GM20000 (cell line): ENCODE results near the gene PTPRT.

ENCODE experiments used
- DNase-seq: peaks from one replicate; pipeline ENCODE4 v3.0.0; 2012; ENCODE audit warnings: low spot score
- CTCF ChIP-seq: IDR thresholded peaks from 2 replicates; pipeline ENCODE4 v1.5.1; 2012; ENCODE audit warnings: mild to moderate bottlenecking, control low read depth; ENCODE audit errors: extremely low read depth, missing control alignments

PTPRT gene

DNA sequence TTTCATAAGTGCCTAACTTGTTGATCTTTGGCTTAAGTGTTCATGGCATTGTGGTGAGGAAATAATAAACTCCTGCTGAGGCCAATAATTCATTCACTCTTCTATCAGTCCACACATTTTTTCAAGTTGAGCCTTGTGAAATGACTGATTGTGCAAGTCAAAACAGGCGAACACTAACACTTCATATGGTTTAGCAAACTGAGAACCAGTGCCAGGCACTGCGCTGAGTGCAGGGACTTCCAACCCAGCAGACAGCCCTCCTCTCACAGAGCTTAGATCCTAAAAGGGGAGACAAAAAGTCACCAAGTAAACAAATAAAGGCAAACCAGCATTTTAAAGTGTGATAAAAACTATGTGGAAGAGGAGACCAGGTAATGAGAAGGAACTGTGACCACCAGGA, 435.0 kb downstream of the PTPRT start:
- no peak for DNase-seq
- TF ChIP-seq CTCF = no peak

DNA sequence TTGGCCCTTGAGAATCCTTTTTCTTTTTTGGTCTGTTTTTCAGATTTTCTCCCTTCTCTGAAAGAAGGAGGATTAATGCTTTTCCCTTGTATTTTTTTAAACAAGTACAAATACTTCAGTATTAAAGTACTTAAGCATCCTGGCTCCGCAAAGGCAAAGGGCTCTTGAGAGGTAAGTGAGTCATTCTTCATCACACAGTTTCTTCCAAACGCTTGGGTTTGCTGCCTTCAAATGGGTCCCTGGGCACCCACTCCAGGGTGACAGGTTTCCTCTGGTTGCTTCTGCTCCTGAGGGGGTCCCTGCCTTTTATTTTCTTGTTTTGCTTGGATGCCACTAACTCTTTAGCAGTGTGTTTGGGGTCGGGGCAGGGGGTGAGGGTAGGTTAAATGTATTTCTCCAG, 437.1 kb downstream of the PTPRT start:
- no peak for TF ChIP-seq CTCF
- DNase-seq = no peak

GRCh38 chr20:42749556-42749955, 440.1 kb downstream of the PTPRT start:
- no peak for TF ChIP-seq CTCF
- no peak for DNase-seq

GRCh38 chr20:42747765-42748411, 441.8 kb downstream of the PTPRT start:
- TF ChIP-seq CTCF = no peak

DNA sequence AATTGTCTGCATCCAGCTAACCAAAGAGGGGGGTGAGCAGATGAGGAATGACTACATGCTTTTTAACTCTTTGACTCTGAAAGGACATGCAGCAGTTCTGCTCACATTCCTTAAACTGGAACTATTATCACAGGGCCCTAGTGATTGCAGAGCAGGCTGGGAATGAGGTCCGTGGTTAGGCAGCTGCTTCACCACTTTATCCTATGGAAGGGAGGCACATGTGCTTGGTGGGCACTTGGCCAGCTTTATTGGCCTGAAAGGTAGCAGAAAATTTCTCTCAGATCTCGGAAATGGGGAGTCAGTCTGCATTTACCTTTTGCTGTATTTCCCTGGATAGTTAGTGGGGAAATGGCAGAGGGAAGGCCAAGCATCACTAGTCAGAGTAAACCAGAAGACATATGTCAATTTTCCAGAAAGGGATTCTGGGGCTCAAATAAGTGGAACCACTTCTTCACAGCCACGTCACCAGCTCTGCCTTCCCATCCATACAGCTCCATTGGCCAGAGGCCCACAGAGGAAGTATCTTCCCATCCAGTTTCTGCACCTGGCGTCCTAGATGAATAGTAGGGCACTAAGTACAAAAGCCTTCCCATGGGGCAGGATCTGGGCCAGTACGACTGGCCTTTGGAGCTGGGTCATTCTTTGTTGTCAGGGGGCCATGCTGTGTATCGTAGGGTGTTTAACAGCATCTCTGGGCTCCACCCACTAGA, 444.8 kb downstream of the PTPRT start:
- no peak for TF ChIP-seq CTCF
- DNase-seq = no peak

More at GRCh38 chr20:42747765-42748411, 441.8 kb downstream of the PTPRT start:
- DNase-seq = no peak

DNA sequence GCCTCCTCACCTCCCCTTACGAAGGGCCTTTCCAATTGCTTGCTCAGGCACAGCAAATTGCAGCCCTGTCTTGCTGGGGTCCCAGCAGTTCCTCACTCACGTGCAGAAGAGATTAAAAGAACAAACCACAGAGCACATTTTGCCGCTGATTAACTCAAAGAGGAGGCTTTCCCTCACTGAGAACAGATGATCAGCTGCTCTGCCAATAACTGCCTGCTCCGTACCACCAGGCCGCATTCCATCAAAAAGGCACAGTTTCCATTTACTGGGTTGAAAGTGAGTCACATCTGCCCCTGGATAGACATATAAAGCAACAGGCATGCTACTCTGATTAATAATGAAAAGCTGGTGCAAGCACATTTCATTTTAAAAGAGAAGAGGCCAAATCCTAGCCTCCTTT, 446.8 kb downstream of the PTPRT start:
- no peak for DNase-seq

More for the DNA sequence above, 446.8 kb downstream of the PTPRT start:
- no peak for TF ChIP-seq CTCF
